ENCODE data around the gene NEK5. TPM values are rescaled to one million over a fixed set of nuclear protein-coding genes. Genes with fewer than 3 reads are reported as not detected.
"Not testable (repeated sequence)": the region's sequence is repeated elsewhere in the genome, so short reads cannot be mapped to it uniquely, and the experiment has no call there.

NEK5 gene
- total and polyA plus RNA-seq, 2 donors, result 0.28 to 0.34 TPM

DNA sequence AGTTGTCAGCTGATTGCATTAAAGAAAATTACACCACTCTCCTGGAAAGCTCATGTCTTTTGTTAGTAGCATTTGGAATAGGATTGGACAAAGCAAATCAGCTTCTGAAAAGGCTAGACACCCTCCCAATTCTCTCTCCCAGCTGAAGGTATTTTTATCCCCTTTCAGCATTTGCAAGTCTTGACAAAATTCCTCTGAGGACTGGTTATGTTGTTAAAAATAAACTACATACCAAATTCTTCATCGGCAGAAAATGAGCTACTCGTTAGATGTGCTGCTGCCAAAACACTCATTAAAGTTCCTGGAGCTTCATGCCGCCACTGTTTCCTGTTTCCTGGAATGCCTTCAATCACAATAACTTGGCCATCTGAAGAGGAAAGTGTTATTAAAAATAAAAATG is 67.3 kb downstream of the NEK5 start:
- H3K4me1 ChIP-seq (ENCODE audit: control insufficient read depth in 2 of 2, insufficient read depth in 2 of 2, low read length in 2 of 2), result no peaks in the 10 kb centered on the region
- no peak overlapping the region for H3K4me3 ChIP-seq (ENCODE audit: low read length in 2 of 2)
- no peak for DNase-seq (ENCODE audit: low read depth in 6 of 9, low spot score in 9 of 9)
- H3K36me3 ChIP-seq (ENCODE audit: control insufficient read depth in 2 of 2, insufficient read depth in 2 of 2, low read length in 1 of 2), result no peaks in the 10 kb centered on the region
- H3K9me3 ChIP-seq (ENCODE audit: control insufficient read depth in 2 of 2, insufficient read depth in 1 of 2, low read length in 1 of 2), result peaks cover 0 to 3% of the 10 kb centered on the region in 2 donors
- no peaks in the 10 kb centered on the region for H3K27me3 ChIP-seq (ENCODE audit: control insufficient read depth in 2 of 2, insufficient read depth in 1 of 2, low read length in 1 of 2)
- no peak overlapping the region for H3K27ac ChIP-seq (ENCODE audit: low read depth in 1 of 2, low read length in 1 of 2)
- 53% methylated on average over 3 of the region's 3 CpGs for WGBS

DNA sequence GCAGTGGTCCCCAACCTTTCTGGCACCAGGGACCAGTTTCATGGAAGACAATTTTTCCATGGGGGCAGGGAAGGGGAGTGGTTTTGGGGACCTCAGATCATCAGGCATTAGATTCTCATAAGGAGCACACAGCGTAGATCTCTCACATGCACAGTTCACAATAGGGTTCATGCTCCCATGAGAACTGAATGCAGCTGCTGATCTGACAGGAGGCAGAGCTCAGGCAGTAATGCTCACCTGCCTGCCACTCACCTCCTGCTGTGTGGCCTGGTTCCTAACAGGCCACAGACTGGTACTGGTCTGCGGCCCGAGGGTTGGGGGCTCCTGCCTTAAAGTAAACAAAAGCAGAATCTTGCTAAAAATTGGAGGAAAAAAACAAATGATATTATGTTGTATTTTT is 67.8 kb downstream of the NEK5 start:
- H3K4me1 ChIP-seq (ENCODE audit: control insufficient read depth in 2 of 2, insufficient read depth in 2 of 2, low read length in 2 of 2); H3K9me3 ChIP-seq (ENCODE audit: control insufficient read depth in 2 of 2, insufficient read depth in 1 of 2, low read length in 1 of 2); H3K27me3 ChIP-seq (ENCODE audit: control insufficient read depth in 2 of 2, insufficient read depth in 1 of 2, low read length in 1 of 2); H3K4me3 ChIP-seq (ENCODE audit: low read length in 2 of 2); H3K36me3 ChIP-seq (ENCODE audit: control insufficient read depth in 2 of 2, insufficient read depth in 2 of 2, low read length in 1 of 2); DNase-seq (ENCODE audit: low read depth in 6 of 9, low spot score in 9 of 9): not testable (repeated sequence)
- 92% methylated on average over 3 of the region's 3 CpGs for WGBS
- H3K27ac ChIP-seq (ENCODE audit: low read depth in 1 of 2, low read length in 1 of 2), result peak overlapping the region in 1 of 2 donors; percentile 39

- Histone ChIP-seq H3K4me3 (ENCODE audit: low read length in 2 of 2) (no peak overlapping the region), H3K27me3 (ENCODE audit: control insufficient read depth in 2 of 2, insufficient read depth in 1 of 2, low read length in 1 of 2) (no peaks in the 10 kb centered on the region), H3K4me1 (ENCODE audit: control insufficient read depth in 2 of 2, insufficient read depth in 2 of 2, low read length in 2 of 2) (no peaks in the 10 kb centered on the region), H3K36me3 (ENCODE audit: control insufficient read depth in 2 of 2, insufficient read depth in 2 of 2, low read length in 1 of 2) (no peaks in the 10 kb centered on the region), H3K27ac (ENCODE audit: low read depth in 1 of 2, low read length in 1 of 2) (no peak overlapping the region), H3K9me3 (ENCODE audit: control insufficient read depth in 2 of 2, insufficient read depth in 1 of 2, low read length in 1 of 2) (no peaks in the 10 kb centered on the region)
- DNase-seq (ENCODE audit: low read depth in 6 of 9, low spot score in 9 of 9), result no peak
- WGBS, result 91% methylated on average over 4 of the region's 4 CpGs
Measured at GRCh38 chr13:52053460-52053859, 75.4 kb downstream of the NEK5 start.

- Histone ChIP-seq H3K36me3 (ENCODE audit: control insufficient read depth in 2 of 2, insufficient read depth in 2 of 2, low read length in 1 of 2) (no peaks in the 10 kb centered on the region), H3K4me3 (ENCODE audit: low read length in 2 of 2) (no peak overlapping the region), H3K27ac (ENCODE audit: low read depth in 1 of 2, low read length in 1 of 2) (no peak overlapping the region), H3K4me1 (ENCODE audit: control insufficient read depth in 2 of 2, insufficient read depth in 2 of 2, low read length in 2 of 2) (no peaks in the 10 kb centered on the region), H3K9me3 (ENCODE audit: control insufficient read depth in 2 of 2, insufficient read depth in 1 of 2, low read length in 1 of 2) (no peaks in the 10 kb centered on the region), H3K27me3 (ENCODE audit: control insufficient read depth in 2 of 2, insufficient read depth in 1 of 2, low read length in 1 of 2) (no peaks in the 10 kb centered on the region)
- 92% methylated on average over 7 of the region's 7 CpGs for WGBS
- no peak for DNase-seq (ENCODE audit: low read depth in 6 of 9, low spot score in 9 of 9)
Measured at GRCh38 chr13:52051400-52051799, 77.5 kb downstream of the NEK5 start.

DNA sequence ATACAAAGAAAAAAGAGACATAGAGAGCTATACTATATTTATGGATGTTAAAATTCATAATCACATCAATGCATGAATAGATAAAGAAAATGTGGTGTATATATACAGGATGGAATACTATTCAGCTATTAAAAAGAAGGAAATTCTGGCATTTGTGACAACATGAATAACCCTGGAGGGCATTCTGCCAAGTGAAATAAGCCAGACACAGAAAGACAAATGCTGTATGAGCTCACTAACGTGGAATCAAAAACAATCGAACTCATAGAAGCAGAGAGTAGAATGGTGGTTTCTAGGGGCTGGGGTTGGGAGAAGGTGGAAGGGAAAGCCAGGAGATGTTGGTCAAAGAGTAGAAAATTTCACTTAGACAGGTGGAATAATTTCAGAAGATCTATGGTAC is 80.4 kb downstream of the NEK5 start:
- Histone ChIP-seq H3K27ac (ENCODE audit: low read depth in 1 of 2, low read length in 1 of 2) (no peak overlapping the region), H3K27me3 (ENCODE audit: control insufficient read depth in 2 of 2, insufficient read depth in 1 of 2, low read length in 1 of 2) (no peaks in the 10 kb centered on the region), H3K4me1 (ENCODE audit: control insufficient read depth in 2 of 2, insufficient read depth in 2 of 2, low read length in 2 of 2) (no peaks in the 10 kb centered on the region), H3K9me3 (ENCODE audit: control insufficient read depth in 2 of 2, insufficient read depth in 1 of 2, low read length in 1 of 2) (no peaks in the 10 kb centered on the region), H3K36me3 (ENCODE audit: control insufficient read depth in 2 of 2, insufficient read depth in 2 of 2, low read length in 1 of 2) (no peaks in the 10 kb centered on the region), H3K4me3 (ENCODE audit: low read length in 2 of 2) (no peak overlapping the region)
- DNase-seq (ENCODE audit: low read depth in 6 of 9, low spot score in 9 of 9), result no peak
- 95% methylated on average over 2 of the region's 2 CpGs for WGBS

- Histone ChIP-seq H3K27me3 (ENCODE audit: control insufficient read depth in 2 of 2, insufficient read depth in 1 of 2, low read length in 1 of 2) (no peaks in the 10 kb centered on the region), H3K4me1 (ENCODE audit: control insufficient read depth in 2 of 2, insufficient read depth in 2 of 2, low read length in 2 of 2) (no peaks in the 10 kb centered on the region), H3K36me3 (ENCODE audit: control insufficient read depth in 2 of 2, insufficient read depth in 2 of 2, low read length in 1 of 2) (no peaks in the 10 kb centered on the region), H3K27ac (ENCODE audit: low read depth in 1 of 2, low read length in 1 of 2) (no peak overlapping the region), H3K4me3 (ENCODE audit: low read length in 2 of 2) (no peak overlapping the region), H3K9me3 (ENCODE audit: control insufficient read depth in 2 of 2, insufficient read depth in 1 of 2, low read length in 1 of 2) (no peaks in the 10 kb centered on the region)
- 98% methylated on average over 3 of the region's 3 CpGs for WGBS
- no peak for DNase-seq (ENCODE audit: low read depth in 6 of 9, low spot score in 9 of 9)
Measured at GRCh38 chr13:52047463-52047862, 81.4 kb downstream of the NEK5 start.

GRCh38 chr13:52043675-52044074 is 85.2 kb downstream of the NEK5 start:
- Histone ChIP-seq H3K36me3 (ENCODE audit: control insufficient read depth in 2 of 2, insufficient read depth in 2 of 2, low read length in 1 of 2) (no peaks in the 10 kb centered on the region), H3K4me1 (ENCODE audit: control insufficient read depth in 2 of 2, insufficient read depth in 2 of 2, low read length in 2 of 2) (no peaks in the 10 kb centered on the region), H3K4me3 (ENCODE audit: low read length in 2 of 2) (no peak overlapping the region), H3K27me3 (ENCODE audit: control insufficient read depth in 2 of 2, insufficient read depth in 1 of 2, low read length in 1 of 2) (no peaks in the 10 kb centered on the region), H3K9me3 (ENCODE audit: control insufficient read depth in 2 of 2, insufficient read depth in 1 of 2, low read length in 1 of 2) (no peaks in the 10 kb centered on the region), H3K27ac (ENCODE audit: low read depth in 1 of 2, low read length in 1 of 2) (no peak overlapping the region)
- 98% methylated on average over 3 of the region's 3 CpGs for WGBS
- no peak for DNase-seq (ENCODE audit: low read depth in 6 of 9, low spot score in 9 of 9)

- 94% methylated on average over 1 of the region's 1 CpG for WGBS
- no peaks in the 10 kb centered on the region for H3K9me3 ChIP-seq (ENCODE audit: control insufficient read depth in 2 of 2, insufficient read depth in 1 of 2, low read length in 1 of 2)
- no peak for DNase-seq (ENCODE audit: low read depth in 6 of 9, low spot score in 9 of 9)
- H3K27me3 ChIP-seq (ENCODE audit: control insufficient read depth in 2 of 2, insufficient read depth in 1 of 2, low read length in 1 of 2), result no peaks in the 10 kb centered on the region
- peaks cover 0 to 4% of the 10 kb centered on the region in 2 donors for H3K36me3 ChIP-seq (ENCODE audit: control insufficient read depth in 2 of 2, insufficient read depth in 2 of 2, low read length in 1 of 2)
- no peak overlapping the region for H3K27ac ChIP-seq (ENCODE audit: low read depth in 1 of 2, low read length in 1 of 2)
- H3K4me3 ChIP-seq (ENCODE audit: low read length in 2 of 2), result no peak overlapping the region
- H3K4me1 ChIP-seq (ENCODE audit: control insufficient read depth in 2 of 2, insufficient read depth in 2 of 2, low read length in 2 of 2), result no peaks in the 10 kb centered on the region
Measured at GRCh38 chr13:52036037-52036436, 92.8 kb downstream of the NEK5 start.

GRCh38 chr13:52034616-52035226 is 94.2 kb downstream of the NEK5 start:
- Histone ChIP-seq H3K27ac (ENCODE audit: low read depth in 1 of 2, low read length in 1 of 2) (no peak overlapping the region), H3K9me3 (ENCODE audit: control insufficient read depth in 2 of 2, insufficient read depth in 1 of 2, low read length in 1 of 2) (no peaks in the 10 kb centered on the region), H3K27me3 (ENCODE audit: control insufficient read depth in 2 of 2, insufficient read depth in 1 of 2, low read length in 1 of 2) (no peaks in the 10 kb centered on the region), H3K4me1 (ENCODE audit: control insufficient read depth in 2 of 2, insufficient read depth in 2 of 2, low read length in 2 of 2) (no peaks in the 10 kb centered on the region), H3K4me3 (ENCODE audit: low read length in 2 of 2) (no peak overlapping the region), H3K36me3 (ENCODE audit: control insufficient read depth in 2 of 2, insufficient read depth in 2 of 2, low read length in 1 of 2) (peaks cover 3 to 11% of the 10 kb centered on the region in 2 donors)
- whole genome bisulfite sequencing, result 92% methylated on average over 5 of the region's 5 CpGs
- DNase-seq (ENCODE audit: low read depth in 6 of 9, low spot score in 9 of 9), result no peak

DNA sequence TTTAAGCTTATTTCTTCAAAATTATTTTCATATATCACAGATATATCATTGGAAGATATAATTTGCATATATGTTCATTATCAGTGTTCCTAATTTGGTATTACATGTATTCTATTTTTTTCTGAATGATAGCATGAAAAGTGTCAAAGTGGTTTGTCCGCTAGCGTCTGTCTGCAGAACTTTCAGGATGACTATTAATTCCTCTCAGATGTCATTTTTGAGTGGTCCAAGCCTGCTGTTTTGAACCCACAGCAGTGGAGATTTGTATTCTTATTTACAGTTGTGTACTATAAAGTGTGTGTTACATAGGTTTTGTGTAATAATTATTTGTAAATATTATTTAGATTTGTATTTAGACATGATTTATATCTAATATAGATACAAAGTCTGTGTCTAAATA is 95.8 kb downstream of the NEK5 start:
- H3K27ac ChIP-seq (ENCODE audit: low read depth in 1 of 2, low read length in 1 of 2), result no peak overlapping the region
- no peak overlapping the region for H3K4me3 ChIP-seq (ENCODE audit: low read length in 2 of 2)
- WGBS, result 96% methylated on average over 2 of the region's 2 CpGs
- no peak for DNase-seq (ENCODE audit: low read depth in 6 of 9, low spot score in 9 of 9)
- no peaks in the 10 kb centered on the region for H3K9me3 ChIP-seq (ENCODE audit: control insufficient read depth in 2 of 2, insufficient read depth in 1 of 2, low read length in 1 of 2)
- H3K4me1 ChIP-seq (ENCODE audit: control insufficient read depth in 2 of 2, insufficient read depth in 2 of 2, low read length in 2 of 2), result no peaks in the 10 kb centered on the region
- peaks cover 15 to 22% of the 10 kb centered on the region in 2 donors for H3K36me3 ChIP-seq (ENCODE audit: control insufficient read depth in 2 of 2, insufficient read depth in 2 of 2, low read length in 1 of 2)
- H3K27me3 ChIP-seq (ENCODE audit: control insufficient read depth in 2 of 2, insufficient read depth in 1 of 2, low read length in 1 of 2), result no peaks in the 10 kb centered on the region
